Measurements from ENCODE around the gene MPC1.

DNA sequence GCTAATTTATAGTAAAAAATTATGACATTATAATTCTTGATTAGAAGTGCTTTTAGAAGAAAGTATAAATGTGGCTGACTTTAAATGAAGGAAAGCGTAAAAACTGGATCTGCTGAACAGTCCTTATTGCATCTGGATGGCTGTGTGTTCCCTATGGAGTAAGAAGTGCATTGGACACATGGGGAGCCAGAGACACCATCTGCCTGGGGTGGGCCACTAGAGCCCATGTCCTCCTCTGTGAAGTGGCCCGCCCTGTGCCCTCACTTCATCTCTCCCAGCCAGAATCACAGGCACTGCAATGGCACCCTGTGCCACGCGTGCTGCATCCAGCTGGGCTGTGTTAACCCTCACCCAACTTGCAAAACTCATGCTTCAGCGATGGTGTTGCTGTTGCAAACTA is 27.2 kb downstream of the MPC1 start:
- TF ChIP-seq, protein P1, sequence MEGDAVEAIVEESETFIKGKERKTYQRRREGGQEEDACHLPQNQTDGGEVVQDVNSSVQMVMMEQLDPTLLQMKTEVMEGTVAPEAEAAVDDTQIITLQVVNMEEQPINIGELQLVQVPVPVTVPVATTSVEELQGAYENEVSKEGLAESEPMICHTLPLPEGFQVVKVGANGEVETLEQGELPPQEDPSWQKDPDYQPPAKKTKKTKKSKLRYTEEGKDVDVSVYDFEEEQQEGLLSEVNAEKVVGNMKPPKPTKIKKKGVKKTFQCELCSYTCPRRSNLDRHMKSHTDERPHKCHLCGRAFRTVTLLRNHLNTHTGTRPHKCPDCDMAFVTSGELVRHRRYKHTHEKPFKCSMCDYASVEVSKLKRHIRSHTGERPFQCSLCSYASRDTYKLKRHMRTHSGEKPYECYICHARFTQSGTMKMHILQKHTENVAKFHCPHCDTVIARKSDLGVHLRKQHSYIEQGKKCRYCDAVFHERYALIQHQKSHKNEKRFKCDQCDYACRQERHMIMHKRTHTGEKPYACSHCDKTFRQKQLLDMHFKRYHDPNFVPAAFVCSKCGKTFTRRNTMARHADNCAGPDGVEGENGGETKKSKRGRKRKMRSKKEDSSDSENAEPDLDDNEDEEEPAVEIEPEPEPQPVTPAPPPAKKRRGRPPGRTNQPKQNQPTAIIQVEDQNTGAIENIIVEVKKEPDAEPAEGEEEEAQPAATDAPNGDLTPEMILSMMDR (IDR thresholded peaks at IDR 0.05): no peak
- no peak for TF ChIP-seq POLR2AphosphoS5 (IDR thresholded peaks at IDR 0.05)
